CD4-positive, alpha-beta T cell treated with Interleukin-4 for 4 hours (primary cell): ENCODE data around the gene ITPR1.

ENCODE experiments used
- DNase-seq: peaks from one replicate; pipeline ENCODE4 v3.0.0-alpha.2; 2020

Gene ITPR1

DNA sequence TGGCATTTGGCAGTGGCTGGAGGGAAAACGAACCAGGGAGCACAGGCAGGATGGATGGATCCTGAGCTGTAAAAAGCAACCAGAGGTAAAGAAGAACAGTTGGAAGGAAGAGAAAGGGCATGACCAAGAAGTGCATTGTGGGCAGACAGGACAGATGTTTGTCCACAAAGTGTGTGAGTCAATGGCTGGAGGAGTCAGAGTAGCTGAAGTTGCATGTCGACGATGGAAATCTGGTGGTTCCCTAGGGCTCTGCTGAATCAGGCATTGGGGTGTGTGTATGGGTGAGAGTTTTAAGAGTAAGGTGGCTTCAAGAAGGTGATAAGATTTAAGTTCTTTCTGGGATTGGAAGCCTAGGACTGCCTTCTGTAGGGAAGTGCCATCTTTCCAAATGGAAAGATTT, 272.1 kb downstream of the ITPR1 start:
- DNase-seq, result no peak

DNA sequence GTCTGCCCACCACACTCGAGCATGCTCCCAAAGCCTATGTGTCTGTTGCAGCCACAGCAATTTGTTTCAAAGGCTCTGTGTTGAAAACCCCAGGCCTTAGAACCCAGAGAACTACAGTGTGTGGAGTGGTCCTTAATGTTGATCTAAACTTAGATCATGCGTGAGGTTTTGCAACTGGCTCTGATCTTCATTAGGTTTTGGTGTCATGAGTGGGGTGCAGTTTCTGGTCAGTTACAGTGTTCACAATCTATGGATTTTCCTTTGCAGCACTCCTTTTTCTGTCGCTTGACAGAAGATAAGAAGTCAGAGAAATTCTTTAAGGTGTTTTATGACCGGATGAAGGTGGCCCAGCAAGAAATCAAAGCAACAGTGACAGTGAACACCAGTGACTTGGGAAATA, 273.1 kb downstream of the ITPR1 start:
- DNase-seq, result no peak

DNA sequence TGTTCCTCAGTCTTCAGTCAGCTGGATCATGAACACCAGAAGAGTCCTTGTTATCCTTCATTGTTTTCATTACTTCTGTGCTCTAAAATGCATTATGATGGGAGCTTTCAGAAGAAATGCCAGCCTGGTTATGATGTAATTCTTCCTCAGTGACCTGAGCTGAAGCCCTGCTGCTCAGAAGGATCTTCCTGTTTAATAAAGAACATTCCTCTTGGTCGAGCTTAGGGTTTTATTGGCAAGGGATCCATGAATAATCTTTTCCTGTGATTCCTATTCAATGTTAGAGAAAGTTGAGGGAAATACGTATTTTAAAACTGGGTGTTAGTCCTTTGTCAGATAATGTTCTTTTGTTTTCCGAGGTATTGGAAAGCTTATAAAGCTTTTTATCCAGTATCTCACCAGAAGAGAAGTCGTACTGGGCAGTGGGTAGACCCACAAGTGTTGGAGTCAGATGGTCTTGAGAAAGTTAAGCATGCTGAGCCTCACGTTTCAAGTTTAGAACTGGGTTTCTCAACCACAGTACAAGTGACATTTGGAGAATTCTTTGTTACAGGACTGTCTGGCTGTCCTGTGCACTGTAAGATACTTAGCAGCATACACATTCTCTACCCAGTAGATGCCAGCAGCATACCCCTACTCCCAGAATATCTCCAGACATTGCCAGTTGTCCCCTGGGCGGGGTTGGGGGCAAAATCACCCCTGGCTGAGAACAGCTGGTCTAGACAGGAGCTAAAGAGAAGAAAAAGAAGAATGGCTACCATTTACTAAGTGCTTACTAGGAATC, 273.8 kb downstream of the ITPR1 start:
- no peak for DNase-seq

DNA sequence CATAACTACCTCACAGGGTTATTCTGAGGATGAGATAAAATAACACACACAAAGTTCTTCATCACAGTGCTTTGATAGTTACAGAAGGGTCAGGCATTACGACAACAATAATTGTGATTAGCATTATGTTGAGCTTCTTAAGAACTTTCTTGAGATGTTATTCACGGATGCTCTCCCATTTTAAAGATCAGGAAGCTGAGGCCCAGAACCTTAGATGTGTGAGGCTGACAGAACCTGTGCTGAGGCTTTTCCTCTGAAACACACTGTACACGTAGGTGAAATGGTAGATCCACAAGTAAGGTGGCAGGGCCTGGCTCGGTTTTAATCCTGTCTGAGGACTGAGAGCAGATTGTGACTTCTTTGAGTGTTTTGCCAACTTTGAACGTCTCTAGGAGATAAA, 274.9 kb downstream of the ITPR1 start:
- no peak for DNase-seq

DNA sequence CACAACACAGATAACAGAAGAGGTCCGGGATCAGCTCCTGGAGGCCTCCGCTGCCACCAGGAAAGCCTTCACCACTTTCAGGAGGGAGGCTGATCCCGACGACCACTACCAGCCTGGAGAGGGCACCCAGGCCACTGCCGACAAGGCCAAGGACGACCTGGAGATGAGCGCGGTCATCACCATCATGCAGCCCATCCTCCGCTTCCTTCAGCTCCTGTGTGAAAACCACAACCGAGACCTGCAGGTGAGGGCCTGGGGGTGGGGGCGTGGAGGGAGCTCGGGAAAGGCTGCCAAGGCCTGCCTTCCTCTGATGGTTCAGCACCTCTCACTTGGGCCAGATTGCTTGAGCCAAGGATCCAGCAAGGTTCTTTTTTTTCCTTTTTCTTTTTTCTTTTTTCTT, 275.4 kb downstream of the ITPR1 start:
- no peak for DNase-seq

DNA sequence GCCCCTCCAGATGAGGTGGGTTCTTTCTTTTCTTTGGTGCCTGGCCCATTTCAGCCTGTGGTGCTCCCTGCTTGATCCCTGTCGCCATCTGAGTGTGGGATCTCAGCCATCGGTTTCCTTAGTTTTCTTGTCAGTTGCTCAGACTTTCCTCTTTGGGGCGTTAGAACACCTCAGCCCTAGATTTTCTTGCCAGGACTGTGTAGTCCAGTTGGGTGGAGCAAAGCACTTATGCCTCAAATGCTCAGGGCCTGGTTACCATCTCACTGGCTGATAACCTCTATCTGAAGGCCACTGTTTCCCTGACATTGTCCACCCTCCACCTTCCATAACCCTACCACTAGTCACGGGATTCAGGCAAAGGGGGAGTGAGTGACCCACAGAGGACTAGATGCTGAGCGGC, 277.4 kb downstream of the ITPR1 start:
- DNase-seq, result no peak

DNA sequence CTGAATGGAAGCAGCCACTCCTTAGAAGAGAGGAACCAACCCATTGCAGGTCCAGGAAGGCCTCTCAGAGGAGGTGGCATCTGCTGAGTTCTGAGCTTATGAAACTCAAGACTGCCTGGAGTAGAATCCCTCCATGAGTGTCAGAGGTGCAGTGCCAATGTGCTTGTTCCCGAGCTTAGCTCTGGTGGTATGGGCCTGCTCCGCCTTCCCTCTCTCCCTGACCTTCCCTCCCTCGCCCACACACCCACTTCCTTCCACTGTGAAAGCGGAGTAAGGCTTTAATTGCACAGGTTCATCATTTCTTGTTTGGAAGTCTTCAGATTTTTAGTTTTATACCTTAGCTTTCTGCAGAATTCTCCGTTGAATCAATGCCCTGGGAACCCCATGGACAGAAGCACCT, 278.1 kb downstream of the ITPR1 start:
- no peak for DNase-seq

DNA sequence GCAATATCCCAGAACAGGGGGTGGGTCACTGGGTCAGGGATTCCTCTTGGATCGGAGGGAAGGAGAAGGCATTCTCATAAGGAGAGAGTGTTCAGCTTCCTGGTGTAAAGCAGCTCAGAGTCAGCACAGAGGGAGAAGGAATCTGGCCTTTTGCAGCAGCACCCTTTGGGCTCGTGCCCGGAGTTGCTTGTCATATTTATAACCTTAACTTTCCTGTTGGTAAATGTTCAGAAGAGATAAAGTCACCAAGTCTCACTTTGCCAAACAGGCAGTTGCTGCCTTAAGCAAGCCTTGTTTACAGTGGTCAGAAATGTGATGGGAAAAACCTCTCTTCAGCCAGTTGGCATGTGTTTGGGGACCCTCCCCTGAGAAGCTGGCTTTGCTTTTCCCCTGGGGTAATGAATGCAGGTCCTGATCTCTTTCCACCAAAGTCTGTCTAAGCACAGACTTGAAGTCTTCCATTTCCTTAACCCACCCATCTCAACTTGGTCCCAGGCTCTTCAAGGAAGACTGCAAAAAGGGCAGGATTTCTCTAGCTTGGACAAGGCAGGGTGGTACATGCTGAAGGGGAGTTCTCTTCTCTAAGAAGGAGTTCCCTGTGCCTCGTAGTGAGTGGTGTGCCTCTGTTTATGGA, 279.1 kb downstream of the ITPR1 start:
- no peak for DNase-seq

DNA sequence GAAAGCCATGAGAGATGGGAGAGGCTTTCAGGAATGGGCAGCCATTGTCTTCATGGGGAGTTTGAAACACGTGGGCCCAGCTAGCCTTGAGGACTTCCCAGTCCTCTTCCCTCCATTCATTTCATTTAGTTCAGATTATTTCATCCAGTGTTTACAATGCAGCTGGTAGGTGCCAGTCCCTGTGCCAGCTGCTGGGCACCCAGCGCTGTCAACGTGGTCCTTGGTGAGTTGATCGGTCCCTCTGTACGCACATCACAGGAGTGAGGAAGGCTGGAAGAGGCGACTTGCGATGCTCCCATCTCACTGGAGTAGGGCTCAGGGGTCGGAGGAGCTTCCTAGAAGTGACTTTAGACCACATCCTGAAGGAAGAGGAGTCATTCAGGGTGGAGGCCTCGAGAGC, 279.7 kb downstream of the ITPR1 start:
- DNase-seq, result no peak

DNA sequence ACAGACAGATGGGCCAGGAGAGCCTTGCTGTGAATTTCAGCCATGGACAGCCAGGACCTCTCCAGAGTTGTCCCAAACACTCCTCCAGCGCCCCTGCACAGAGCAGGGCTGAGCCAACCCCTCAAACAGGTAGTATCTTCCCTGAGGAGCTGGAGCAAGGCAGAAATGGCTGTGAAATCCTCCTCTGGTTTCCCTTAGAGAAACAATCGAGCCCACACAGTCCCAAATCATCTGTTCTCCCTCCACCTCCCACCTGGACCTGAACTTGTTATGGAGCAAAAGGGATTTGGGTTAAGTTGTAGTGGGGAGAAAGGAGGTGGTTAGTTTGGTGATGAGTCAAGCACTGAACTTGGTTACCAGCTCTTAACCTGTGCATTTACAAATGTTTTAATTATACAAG, 280.4 kb downstream of the ITPR1 start:
- DNase-seq, result no peak

DNA sequence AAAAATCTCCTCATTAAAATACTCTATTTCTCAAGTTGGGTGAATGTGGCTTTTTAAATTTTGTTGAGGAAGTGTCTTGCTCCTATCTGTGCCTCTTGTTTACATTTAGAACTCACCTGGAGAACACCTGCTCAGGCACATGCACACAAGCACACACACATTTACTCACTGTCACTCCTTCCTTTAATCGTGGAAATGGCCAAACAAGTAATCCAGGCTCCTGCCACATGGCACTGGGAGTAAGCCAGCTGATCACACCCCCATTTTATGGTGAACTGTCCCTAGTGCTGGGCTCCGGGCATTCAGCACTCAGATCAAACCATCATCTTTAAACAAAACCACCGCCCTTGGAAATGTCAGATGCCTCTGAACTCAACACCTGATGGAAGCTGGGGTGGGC, 281.4 kb downstream of the ITPR1 start:
- no peak for DNase-seq

DNA sequence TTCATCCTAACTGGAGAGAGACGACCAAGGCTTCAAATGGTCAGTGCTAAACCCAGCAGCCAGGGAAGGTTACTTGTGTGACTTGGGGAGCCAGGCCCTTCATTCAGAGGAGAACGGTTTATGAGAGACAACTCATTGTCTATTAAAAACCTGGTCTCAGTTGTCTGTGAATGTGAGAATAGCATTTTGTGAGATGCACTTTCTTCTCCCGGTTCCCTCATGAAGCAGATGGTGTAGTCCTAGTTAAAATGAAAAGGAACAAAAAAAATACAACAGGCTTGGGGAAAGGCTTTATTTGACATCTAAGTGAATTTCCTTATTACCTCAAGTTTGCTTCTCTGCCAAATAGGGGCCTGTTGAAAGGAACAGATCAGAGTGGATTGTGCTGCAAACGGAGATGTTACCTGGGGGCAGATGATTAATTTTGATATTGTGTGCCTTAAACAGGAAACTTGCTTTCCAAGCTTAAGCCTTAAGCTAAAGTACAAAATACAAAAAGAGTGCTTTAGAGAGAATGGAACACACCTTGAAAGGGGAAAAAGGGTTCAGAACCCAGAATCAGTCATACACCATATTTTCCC, 283.3 kb downstream of the ITPR1 start:
- no peak for DNase-seq

DNA sequence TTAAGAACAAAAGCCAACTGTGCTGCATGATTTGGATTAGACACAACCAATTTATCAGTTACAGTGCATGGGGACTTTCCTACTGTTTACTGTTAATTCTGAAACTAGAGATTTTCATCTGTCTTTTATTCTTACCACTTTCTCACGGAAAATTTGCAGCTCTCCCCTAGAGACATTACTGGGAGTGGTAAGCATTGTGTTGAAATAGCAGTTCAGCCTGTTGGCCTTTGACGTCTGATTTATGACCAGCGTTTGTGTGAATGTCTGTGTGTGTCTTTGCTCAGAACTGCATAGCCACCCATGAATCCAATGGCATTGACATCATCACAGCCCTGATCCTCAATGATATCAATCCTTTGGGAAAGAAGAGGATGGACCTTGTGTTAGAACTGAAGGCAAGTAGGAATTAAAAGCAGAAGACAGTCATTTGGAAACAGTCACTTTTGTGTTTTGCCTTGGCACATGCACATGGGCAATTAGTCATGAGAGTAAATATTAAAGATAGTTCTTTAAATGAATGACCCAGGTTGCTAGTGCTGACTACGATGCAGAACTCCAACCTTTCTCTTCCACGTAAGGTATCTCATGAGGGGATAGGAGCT, 283.9 kb downstream of the ITPR1 start:
- peak; percentile 3 for DNase-seq

DNA sequence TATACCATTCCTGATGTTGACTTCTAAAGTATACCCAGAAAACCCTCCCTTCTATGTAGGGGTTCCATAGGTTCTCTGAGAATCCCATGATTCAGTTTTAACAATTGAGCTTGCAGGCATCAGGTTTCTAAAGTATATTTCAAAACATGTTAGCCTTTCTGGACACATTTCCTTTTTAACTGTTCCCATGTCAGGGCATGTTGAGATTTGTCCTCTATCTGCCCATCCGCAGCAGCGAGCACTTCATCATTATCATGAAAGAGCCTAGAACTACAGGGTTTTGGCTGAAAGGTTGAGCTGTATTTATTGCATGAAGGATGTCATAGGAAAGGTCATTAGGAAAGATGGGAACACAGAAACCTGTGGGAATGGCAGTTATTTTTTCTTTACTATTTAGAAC, 285.0 kb downstream of the ITPR1 start:
- no peak for DNase-seq

DNA sequence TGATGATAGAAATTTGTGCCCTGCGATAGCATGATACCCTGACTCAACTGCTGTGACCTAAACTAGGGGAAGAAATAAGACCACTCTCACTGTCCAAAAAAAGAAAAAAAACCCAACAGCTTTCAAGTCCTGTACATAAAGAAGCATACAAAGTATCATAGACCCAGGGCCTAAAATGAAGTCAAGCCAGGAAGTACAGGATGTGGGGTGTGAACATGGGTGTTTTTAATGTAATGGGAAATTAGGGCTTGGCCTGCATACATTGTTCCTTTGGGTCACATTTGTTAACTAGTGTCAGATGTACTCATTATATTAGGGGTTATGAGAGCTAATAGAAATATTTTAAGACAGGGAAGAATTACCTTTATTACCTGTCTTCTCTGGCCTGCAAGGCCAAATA, 285.6 kb downstream of the ITPR1 start:
- DNase-seq, result no peak

DNA sequence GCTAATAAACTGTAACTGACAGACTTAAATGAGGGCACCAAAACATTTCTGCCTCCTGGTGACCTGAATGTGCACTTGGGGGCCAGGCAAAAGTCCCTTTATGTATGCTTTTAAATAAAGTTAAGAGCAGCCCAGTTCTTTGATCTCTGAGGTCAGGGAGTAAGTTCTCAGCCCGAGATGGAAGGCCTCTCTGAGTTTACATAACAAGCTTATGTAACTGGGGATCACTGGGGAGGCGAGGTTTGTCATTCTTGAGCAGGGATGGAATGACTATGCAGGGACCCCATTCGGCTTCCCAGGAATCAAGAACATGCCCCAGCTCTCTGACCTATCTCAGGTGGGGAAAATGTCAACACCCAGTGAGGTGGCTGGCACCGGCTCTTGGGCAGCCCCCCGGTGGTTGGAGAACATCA, 287.4 kb downstream of the ITPR1 start:
- DNase-seq, result no peak

DNA sequence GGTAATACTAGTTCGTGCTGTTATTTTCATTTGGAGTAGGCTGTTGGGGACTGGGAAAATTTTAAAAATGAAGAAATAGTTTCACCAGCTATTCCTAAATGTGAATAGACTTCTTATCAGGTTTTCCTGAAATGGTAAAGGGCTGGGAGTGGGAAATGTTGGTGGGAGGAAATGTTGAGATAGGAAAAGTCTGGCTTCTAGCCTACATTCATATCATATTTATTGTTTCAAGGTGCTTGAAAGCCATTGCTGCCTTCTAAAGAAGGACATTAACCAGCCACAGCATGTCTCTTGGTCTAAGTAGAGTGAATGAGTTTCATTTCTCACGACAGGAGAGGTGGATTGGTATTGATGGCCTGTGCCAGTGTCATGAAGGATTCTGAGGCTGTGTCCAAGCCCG, 288.9 kb downstream of the ITPR1 start:
- no peak for DNase-seq

DNA sequence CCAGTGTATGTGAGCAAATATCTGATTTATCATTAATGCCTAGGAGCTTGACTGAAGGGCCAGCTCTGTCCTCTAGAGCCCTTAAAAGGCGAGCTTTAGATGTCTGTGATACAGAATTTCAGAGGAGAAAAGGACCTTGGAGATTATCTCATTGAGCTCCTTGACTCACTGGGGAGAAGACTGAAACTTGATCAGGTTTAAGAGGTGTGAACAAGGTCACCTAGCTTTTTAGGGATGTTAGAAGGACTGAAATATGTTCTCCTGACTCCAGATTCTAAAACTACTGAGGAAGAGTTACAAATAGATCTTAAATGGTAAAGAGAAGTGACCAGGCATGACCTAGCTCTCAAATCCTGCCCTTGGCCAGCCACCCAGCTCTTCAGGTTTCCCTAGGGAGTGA, 292.4 kb downstream of the ITPR1 start:
- no peak for DNase-seq

DNA sequence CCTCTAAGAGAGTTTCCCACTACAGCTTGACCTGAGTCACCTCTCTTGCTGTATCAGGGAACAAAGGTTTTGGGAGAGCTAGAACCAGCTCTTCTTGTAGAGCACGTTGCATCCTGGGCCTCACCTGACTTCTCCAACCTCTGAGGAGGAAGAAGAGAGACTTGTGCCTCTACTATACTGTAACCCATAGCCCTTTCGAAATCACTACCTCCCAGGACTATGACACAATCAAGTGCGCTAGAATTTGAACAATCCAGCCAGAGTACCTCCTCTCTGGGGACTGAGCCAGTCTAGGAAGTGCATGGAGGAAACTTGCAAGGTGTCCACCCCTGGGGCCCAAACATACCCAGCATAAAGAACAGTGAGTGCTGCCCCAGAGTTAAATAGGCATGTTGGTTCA, 293.3 kb downstream of the ITPR1 start:
- DNase-seq, result no peak

DNA sequence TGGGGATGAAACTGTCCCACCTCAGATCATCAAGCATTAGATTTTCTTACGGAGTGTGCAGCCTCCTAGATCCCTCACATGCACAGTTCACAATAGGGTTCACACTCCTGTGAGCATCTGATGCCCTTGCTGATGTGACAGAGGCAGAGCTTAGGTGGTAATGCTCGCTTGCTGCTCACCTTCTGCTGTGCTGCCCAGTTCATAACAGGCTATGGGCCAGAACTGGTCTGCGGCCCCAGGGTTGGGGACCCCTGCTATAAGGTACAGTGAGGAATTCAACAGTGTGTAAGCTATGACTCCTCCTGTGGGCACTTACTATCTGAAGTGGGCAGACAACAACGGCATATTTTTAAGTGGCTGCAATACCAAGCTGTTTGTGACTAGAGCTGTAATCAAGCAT, 298.2 kb downstream of the ITPR1 start:
- DNase-seq, result no peak

DNA sequence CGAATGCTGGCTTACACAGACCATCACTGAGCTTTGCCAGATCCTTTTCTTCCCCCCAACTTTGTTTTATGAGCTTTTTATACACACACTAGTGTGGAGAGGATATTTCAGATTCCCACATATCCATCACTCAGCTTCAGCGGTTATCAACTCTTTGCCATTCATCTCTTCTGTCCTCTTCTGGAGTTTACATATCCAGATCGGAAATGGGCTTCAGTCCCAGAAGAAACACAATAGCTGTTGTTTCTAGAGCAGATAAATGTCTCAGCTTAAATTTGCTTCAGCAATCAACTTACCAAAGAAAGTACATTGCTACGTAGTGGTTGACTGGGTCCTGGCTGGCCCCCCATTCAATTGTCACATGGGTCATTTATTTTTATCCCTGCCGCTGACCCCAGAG, 300.2 kb downstream of the ITPR1 start:
- DNase-seq, result no peak

DNA sequence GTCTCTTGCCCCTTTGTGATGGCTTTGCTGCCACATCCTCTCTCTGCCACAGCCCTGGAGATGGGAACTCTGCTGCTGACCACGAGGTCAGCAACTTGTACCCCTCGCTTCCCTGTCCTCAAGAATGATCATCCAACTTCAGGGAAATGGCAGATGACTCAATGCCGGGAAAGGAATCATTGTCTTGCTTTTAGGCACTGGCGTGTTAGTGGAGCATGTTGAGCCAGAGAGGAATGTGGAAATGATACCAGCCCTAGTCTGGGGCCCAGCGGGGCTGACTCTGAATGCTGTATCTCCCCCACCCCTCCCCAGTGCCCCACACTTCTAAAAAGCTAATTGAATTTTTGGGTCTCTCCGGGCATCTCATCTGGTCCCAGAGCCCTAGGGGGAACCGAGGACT, 301.2 kb downstream of the ITPR1 start:
- DNase-seq, result no peak

DNA sequence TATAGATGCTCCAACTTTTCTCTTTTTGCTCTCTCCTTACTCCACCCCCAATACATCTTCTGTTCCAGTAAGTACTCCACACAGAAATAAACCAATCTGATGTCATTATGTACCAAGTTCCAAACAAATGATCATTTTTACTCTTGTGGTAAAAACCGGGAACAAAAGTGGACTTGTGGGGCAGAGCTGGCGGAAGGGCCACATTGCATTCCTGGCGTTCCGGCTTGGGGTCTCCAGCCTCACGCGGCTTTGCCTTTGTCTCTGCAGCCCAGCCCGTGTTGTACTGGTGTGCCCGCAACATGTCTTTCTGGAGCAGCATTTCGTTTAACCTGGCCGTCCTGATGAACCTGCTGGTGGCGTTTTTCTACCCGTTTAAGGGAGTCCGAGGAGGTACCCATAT, 301.6 kb downstream of the ITPR1 start:
- DNase-seq, result no peak

DNA sequence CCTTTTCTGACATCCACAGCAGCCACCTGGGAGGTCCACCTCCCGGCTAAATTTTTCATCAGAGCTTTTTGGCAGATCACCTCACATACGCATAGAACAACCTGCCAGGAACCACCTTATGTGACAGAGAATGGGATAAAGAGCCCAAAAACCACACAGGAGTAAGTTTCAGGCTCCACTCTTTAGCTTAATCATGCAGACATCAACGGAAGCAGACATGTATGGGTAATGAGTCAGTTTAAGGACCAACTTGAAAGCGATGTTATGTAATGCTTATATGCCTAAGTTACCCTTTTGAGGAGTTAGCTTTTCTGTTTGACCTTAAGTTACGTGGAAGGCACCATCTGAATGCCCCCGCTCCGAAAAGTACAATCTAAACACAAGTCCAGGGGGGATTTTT, 302.8 kb downstream of the ITPR1 start:
- DNase-seq, result no peak
